H1 (cell line): ENCODE data around the gene PACS1. TPM values are rescaled to one million over a fixed set of nuclear protein-coding genes. Genes with fewer than 3 reads are reported as not detected.

Source experiments
- CTCF ChIA-PET: fragments of 300-600 bp; sonication (Branson Sonifier 250); formaldehyde crosslinking; loops from one replicate; lab custom pipeline; 2021; ENCODE audit not compliant: partially characterized antibody; lab: Charles Lee
- POLR2A ChIA-PET: fragments of 300-600 bp; sonication (Branson Sonifier 250); formaldehyde crosslinking; loops from one replicate; lab custom pipeline; 2021; ENCODE audit warnings: inconsistent platforms; ENCODE audit not compliant: partially characterized antibody; lab: Charles Lee
- DNase-seq, 2 experiments: peaks; one replicate each; pipeline versions ENCODE4 v3.0.0 to v3.0.0-alpha.2; 2010 to 2022; ENCODE audit warnings: low spot score in 2 of 2, low read depth in 1 of 2, mixed read lengths in 1 of 2
- FAIRE-seq: peaks from 2 replicates; lab custom pipeline; 2011; peaks lifted over from hg19 to GRCh38; lab: Jason Lieb, UNC
- H2AFZ ChIP-seq: 2 replicates; pipeline ENCODE4 v1.8.1; 2012; ENCODE audit warnings: low read length, inconsistent platforms
- H2AK5ac ChIP-seq: 2 replicates; pipeline ENCODE4 v1.6.1; 2013; ENCODE audit warnings: low read depth, low read length
- H2BK120ac ChIP-seq: replicated peaks from 2 replicates; pipeline ENCODE3; 2013; ENCODE audit warnings: low read depth, low read length, inconsistent platforms
- H2BK12ac ChIP-seq: 2 replicates; pipeline ENCODE4 v1.6.1; 2013; ENCODE audit warnings: low read depth, low read length
- H2BK15ac ChIP-seq: 2 replicates; pipeline ENCODE4 v1.6.1; 2013; ENCODE audit warnings: low read length
- H2BK20ac ChIP-seq: 2 replicates; pipeline ENCODE4 v1.6.1; 2013; ENCODE audit warnings: low read length
- H2BK5ac ChIP-seq: 2 replicates; pipeline ENCODE4 v1.6.1; 2013; ENCODE audit warnings: low read depth, low read length
- H3K14ac ChIP-seq: 2 replicates; pipeline ENCODE4 v1.6.1; 2013; ENCODE audit warnings: inconsistent platforms; ENCODE audit not compliant: insufficient read length
- H3K18ac ChIP-seq: 2 replicates; pipeline ENCODE4 v1.6.1; 2013; ENCODE audit warnings: low read length; ENCODE audit errors: extremely low read depth
- H3K23ac ChIP-seq: 2 replicates; pipeline ENCODE4 v1.6.1; 2013; ENCODE audit warnings: inconsistent platforms; ENCODE audit not compliant: insufficient read length
- H3K23me2 ChIP-seq: 2 replicates; pipeline ENCODE4 v1.6.1; 2013; ENCODE audit warnings: low read depth, low read length
- H3K27ac ChIP-seq: 2 replicates; pipeline ENCODE4 v1.6.1; 2011; ENCODE audit warnings: low read depth, low read length, inconsistent platforms
- H3K27me3 ChIP-seq, 4 experiments: replicated peaks in 1 of 4; 1 replicate in 1 of 4; 2 replicates in 3 of 4; pipeline versions ENCODE4 v1.6.1 to v1.8.1; 2011 to 2013; ENCODE audit warnings: low read length in 3 of 4, mild to moderate bottlenecking in 3 of 4, inconsistent platforms in 2 of 4, mixed read lengths in 2 of 4, moderate library complexity in 1 of 4; ENCODE audit not compliant: control insufficient read depth in 3 of 4, insufficient read depth in 3 of 4; ENCODE audit errors: extremely low read depth in 1 of 4
- H3K36me3 ChIP-seq, 4 experiments: 2 replicates each; pipeline versions ENCODE4 v1.6.1 to v1.8.1; 2011 to 2013; ENCODE audit warnings: mild to moderate bottlenecking in 4 of 4, low read length in 3 of 4, moderate library complexity in 2 of 4, control low read depth in 1 of 4, inconsistent platforms in 1 of 4; ENCODE audit not compliant: insufficient read depth in 4 of 4, control insufficient read depth in 2 of 4
- H3K4ac ChIP-seq: replicated peaks from 2 replicates; pipeline ENCODE3; 2013; ENCODE audit warnings: low read length, low read depth, mixed read lengths, inconsistent platforms; ENCODE audit not compliant: insufficient read length
- H3K4me1 ChIP-seq, 4 experiments: replicated peaks in 1 of 4; 1 replicate in 1 of 4; 2 replicates in 3 of 4; pipeline versions ENCODE4 v1.6.1 to v1.8.1; 2011 to 2013; ENCODE audit warnings: low read length in 3 of 4, inconsistent platforms in 2 of 4, mixed read lengths in 1 of 4; ENCODE audit not compliant: insufficient read depth in 4 of 4, control insufficient read depth in 3 of 4
- H3K4me2 ChIP-seq, 2 experiments: 2 replicates each; pipeline versions ENCODE4 v1.6.1 to v1.8.1; 2011 to 2013; ENCODE audit warnings: low read depth in 2 of 2, low read length in 2 of 2, control low read depth in 1 of 2, inconsistent platforms in 1 of 2, mild to moderate bottlenecking in 1 of 2; ENCODE audit not compliant: insufficient read depth in 1 of 2
- H3K4me3 ChIP-seq, 4 experiments: fragments of 200-600, 300-600 bp in 1 of 4; sonication (generic), shearing (Covaris generic), sonication (Bioruptor Twin) in 1 of 4; 2 replicates each; pipeline versions ENCODE4 v1.5.1 to v1.8.1; 2011 to 2016; ENCODE audit warnings: low read length in 4 of 4, low read depth in 3 of 4, control low read depth in 2 of 4, inconsistent platforms in 2 of 4, mild to moderate bottlenecking in 2 of 4, mixed read lengths in 1 of 4, moderate library complexity in 1 of 4; ENCODE audit not compliant: insufficient read depth in 2 of 4; ENCODE audit errors: extremely low read depth in 1 of 4
- H3K56ac ChIP-seq: replicated peaks from 2 replicates; pipeline ENCODE3; 2013; ENCODE audit warnings: low read depth, mild to moderate bottlenecking, mixed read lengths, low read length, inconsistent platforms; ENCODE audit not compliant: insufficient read length
- H3K79me1 ChIP-seq: 2 replicates; pipeline ENCODE4 v1.6.1; 2013; ENCODE audit warnings: low read depth, low read length, control low read depth
- H3K79me2 ChIP-seq, 2 experiments: 2 replicates each; pipeline versions ENCODE4 v1.6.1 to v1.8.1; 2012 to 2013; ENCODE audit warnings: low read length in 2 of 2, mild to moderate bottlenecking in 2 of 2, inconsistent platforms in 1 of 2; ENCODE audit not compliant: insufficient read depth in 2 of 2, control insufficient read depth in 1 of 2
- H3K9ac ChIP-seq, 4 experiments: replicated peaks in 1 of 4; 1 replicate in 1 of 4; 2 replicates in 3 of 4; pipeline versions ENCODE4 v1.6.1 to v1.8.1; 2011 to 2013; ENCODE audit warnings: low read depth in 3 of 4, low read length in 3 of 4, control low read depth in 2 of 4, mild to moderate bottlenecking in 2 of 4, moderate library complexity in 2 of 4, inconsistent platforms in 1 of 4; ENCODE audit errors: extremely low read depth in 1 of 4
- H3K9me3 ChIP-seq, 2 experiments: 2 replicates each; pipeline versions ENCODE4 v1.6.1 to v1.8.1; 2012 to 2013; ENCODE audit warnings: mild to moderate bottlenecking in 2 of 2, moderate library complexity in 2 of 2, control low read depth in 1 of 2, inconsistent platforms in 1 of 2, low read depth in 1 of 2, low read length in 1 of 2, mixed read lengths in 1 of 2; ENCODE audit not compliant: insufficient read depth in 2 of 2
- H4K20me1 ChIP-seq, 2 experiments: replicated peaks in 1 of 2; 2 replicates each; pipeline versions ENCODE3 to v1.8.1; 2011 to 2013; ENCODE audit warnings: inconsistent platforms in 2 of 2, low read length in 2 of 2, mild to moderate bottlenecking in 1 of 2; ENCODE audit not compliant: insufficient read depth in 2 of 2, control insufficient read depth in 1 of 2
- H4K5ac ChIP-seq: 2 replicates; pipeline ENCODE4 v1.6.1; 2013; ENCODE audit warnings: low read length, low read depth, mixed read lengths, inconsistent platforms; ENCODE audit not compliant: insufficient read length
- H4K8ac ChIP-seq: 2 replicates; pipeline ENCODE4 v1.8.0; 2013; ENCODE audit warnings: mild to moderate bottlenecking, moderate library complexity, low read length, inconsistent platforms; ENCODE audit not compliant: insufficient read depth; ENCODE audit errors: extremely low read depth
- H4K91ac ChIP-seq: replicated peaks from 2 replicates; pipeline ENCODE3; 2013; ENCODE audit warnings: low read length, mixed read lengths, inconsistent platforms; ENCODE audit not compliant: insufficient read length
- ASH2L ChIP-seq: fragments of 200-600, 300-600 bp; sonication (generic); IDR thresholded peaks from one replicate; pipeline ENCODE4 v1.7.1; 2017; ENCODE audit warnings: low read length
- CBX5 ChIP-seq: fragments of 300-800, 300-1000 bp; sonication (generic); IDR thresholded peaks from 2 replicates; pipeline ENCODE4 v1.7.1; 2016; ENCODE audit warnings: antibody characterized with exemption, low read length, low read depth
- CEBPB ChIP-seq: IDR thresholded peaks from 2 replicates; pipeline ENCODE4 v1.6.1; 2012; ENCODE audit warnings: low read depth, low read length
- CHD2 ChIP-seq: IDR thresholded peaks from 2 replicates; pipeline ENCODE4 v1.6.1; 2012; ENCODE audit warnings: low read length, improper control_type of control experiment
- GABPA ChIP-seq: IDR thresholded peaks from 2 replicates; pipeline ENCODE4 v1.6.1; 2011; ENCODE audit warnings: mild to moderate bottlenecking, low read length, moderate library complexity, borderline replicate concordance; ENCODE audit not compliant: insufficient read depth
- GTF2F1 ChIP-seq: IDR thresholded peaks from 2 replicates; pipeline ENCODE4 v1.6.1; 2012; ENCODE audit warnings: low read depth, low read length, improper control_type of control experiment, borderline replicate concordance
- PHF8 ChIP-seq: fragments of 200-600 bp; sonication (generic); conservative IDR thresholded peaks from 2 replicates; pipeline ENCODE4 v1.7.1; 2012; ENCODE audit warnings: low read depth, mild to moderate bottlenecking, inconsistent platforms, low read length, moderate library complexity
- RXRA ChIP-seq: IDR thresholded peaks from 2 replicates; pipeline ENCODE4 v1.6.1; 2011; ENCODE audit warnings: low read depth, mild to moderate bottlenecking, low read length, moderate library complexity; ENCODE audit not compliant: insufficient read depth
- SIN3A ChIP-seq, 2 experiments: IDR thresholded peaks in 1 of 2; conservative IDR thresholded peaks in 1 of 2; 2 replicates each; pipeline ENCODE4 v1.6.1; 2011 to 2012; ENCODE audit warnings: low read length in 2 of 2, improper control_type of control experiment in 1 of 2, low read depth in 1 of 2, mild to moderate bottlenecking in 1 of 2
- SIX5 ChIP-seq: IDR thresholded peaks from 2 replicates; pipeline ENCODE4 v1.6.1; 2011; ENCODE audit warnings: mild to moderate bottlenecking, low read depth, low read length
- ZNF274 ChIP-seq: IDR thresholded peaks from 2 replicates; pipeline ENCODE4 v1.7.0; 2012; ENCODE audit warnings: low read length, borderline replicate concordance; ENCODE audit errors: extremely low read depth
- WGBS, 2 experiments: shearing (Covaris generic) in 1 of 2; methylation state at CpG; one replicate each; pipeline versions ENCODE4 v1.1.6 to v1.1.7; 2013 to 2015; ENCODE audit warnings: low lambda C conversion rate in 2 of 2, mixed read lengths in 2 of 2, inconsistent platforms in 1 of 2, low coverage in 1 of 2, missing lambda C conversion rate in 1 of 2; ENCODE audit not compliant: insufficient replicate concordance in 2 of 2, insufficient coverage in 1 of 2, insufficient read length in 1 of 2; ENCODE audit errors: extremely low coverage in 1 of 2, missing lambda C conversion rate in 1 of 2; 5-methylcytosine and 5-hydroxymethylcytosine counted together
- polyA plus RNA-seq, 7 experiments: library from polyadenylated mRNA; depleted of rRNA in 3 of 7; stranded (reverse) in 5 of 7; unstranded in 2 of 7; fragments of >200 nt in 5 of 7; fragments of 200-250 nt in 2 of 7; gene quantifications; 1 replicate in 5 of 7; 2 replicates in 1 of 7; 4 replicates in 1 of 7; pipeline versions ENCODE4 v1.2.1 to v1.2.3, GENCODE V29; 2011 to 2013; ENCODE audit warnings: missing spikeins in 2 of 7, mixed read lengths in 2 of 7
- total RNA-seq: library from RNA; stranded (reverse); fragmentation: NEBNext Ultra II Directional; extraction: Animal tissue kit (Norgen Biotek cat#: 25700); gene quantifications from 2 replicates; pipeline ENCODE4 v1.2.1, GENCODE V29; 2021
- TF ChIP-seq, protein P1 (sequence below): IDR thresholded peaks from 2 replicates; pipeline ENCODE4 v1.6.1; 2011; ENCODE audit warnings: low read depth, mild to moderate bottlenecking, low read length; ENCODE audit not compliant: insufficient read depth
- TF ChIP-seq, protein P2 (sequence below): IDR thresholded peaks from 2 replicates; pipeline ENCODE4 v1.6.1; 2011; ENCODE audit warnings: low read length, improper control_type of control experiment

The PACS1 gene
- total and polyA plus RNA-seq, 2 of the 8 experiments (the other 6 are each of a cell fraction or from before 2014, with no cell fraction given): 11.5 to 36.0 TPM

- Histone ChIP-seq H3K9ac (no peak overlapping the region), H3K56ac (no peak overlapping the region), H4K8ac (no peak overlapping the region), H3K4me3 (no peak overlapping the region), H3K18ac (no peak overlapping the region), H3K27ac (no peak overlapping the region), H4K20me1 (peaks cover 0 to 7% of the 10 kb centered on the region in 2 experiments), H2BK20ac (no peak overlapping the region), H4K5ac (no peak overlapping the region), H3K79me2 (no peaks in the 10 kb centered on the region), H3K4me1 (no peaks in the 10 kb centered on the region), H2AFZ (no peak overlapping the region), H2BK12ac (no peak overlapping the region), H3K79me1 (no peaks in the 10 kb centered on the region), H2AK5ac (no peak overlapping the region), H3K23ac (no peak overlapping the region), H3K27me3 (no peaks in the 10 kb centered on the region), H3K23me2 (no peaks in the 10 kb centered on the region), H4K91ac (no peak overlapping the region), H2BK120ac (no peak overlapping the region), H3K36me3 (no peaks in the 10 kb centered on the region), H3K4me2 (no peak overlapping the region), H2BK5ac (no peak overlapping the region), H3K14ac (no peak overlapping the region), H3K4ac (no peak overlapping the region), H2BK15ac (no peak overlapping the region), H3K9me3 (no peaks in the 10 kb centered on the region)
- ChIA-PET CTCF (interaction anchor here (0.8 to 2.5 kb wide), 2 partner anchors 9 to 25 kb away, joined by 3 to 13 read pairs; no protein-coding TSS in a partner anchor), POLR2A (interaction anchor here (1.6 to 1.8 kb wide), 2 partner anchors 12 to 35 kb away, joined by 3 to 4 read pairs; no protein-coding TSS in a partner anchor)
- FAIRE-seq: no peak
- WGBS, 2 experiments: 88% methylated on average over 3 of the region's 3 CpGs; no CpG with 5 or more reads in 1 of the 2 experiments
- no peak for DNase-seq
- no peak for TF ChIP-seq SIN3A (conservative IDR thresholded peaks at IDR 0.05 in 1 of 2, IDR thresholded peaks at IDR 0.05 in 1 of 2; ENCODE audit: low read depth in 1 of 2, low read length in 2 of 2)
- TF ChIP-seq, protein P1, sequence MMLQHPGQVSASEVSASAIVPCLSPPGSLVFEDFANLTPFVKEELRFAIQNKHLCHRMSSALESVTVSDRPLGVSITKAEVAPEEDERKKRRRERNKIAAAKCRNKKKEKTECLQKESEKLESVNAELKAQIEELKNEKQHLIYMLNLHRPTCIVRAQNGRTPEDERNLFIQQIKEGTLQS: no peak
- TF ChIP-seq RXRA: no peak
- no peak for TF ChIP-seq CHD2
- TF ChIP-seq GTF2F1: no peak
- no peak for TF ChIP-seq PHF8
- no peak for TF ChIP-seq CEBPB
- TF ChIP-seq SIX5: no peak
- TF ChIP-seq, protein P2, sequence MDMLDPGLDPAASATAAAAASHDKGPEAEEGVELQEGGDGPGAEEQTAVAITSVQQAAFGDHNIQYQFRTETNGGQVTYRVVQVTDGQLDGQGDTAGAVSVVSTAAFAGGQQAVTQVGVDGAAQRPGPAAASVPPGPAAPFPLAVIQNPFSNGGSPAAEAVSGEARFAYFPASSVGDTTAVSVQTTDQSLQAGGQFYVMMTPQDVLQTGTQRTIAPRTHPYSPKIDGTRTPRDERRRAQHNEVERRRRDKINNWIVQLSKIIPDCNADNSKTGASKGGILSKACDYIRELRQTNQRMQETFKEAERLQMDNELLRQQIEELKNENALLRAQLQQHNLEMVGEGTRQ: no peak
- TF ChIP-seq GABPA: no peak
- no peak for TF ChIP-seq ASH2L
- no peak for TF ChIP-seq CBX5
- TF ChIP-seq ZNF274: no peak
Measured at GRCh38 chr11:66247801-66248200, 177.7 kb downstream of the PACS1 start.
